Mucosa of descending colon (tissue), 3 donors: ENCODE measurements around the gene NTF3. TPM values are rescaled to one million over a fixed set of nuclear protein-coding genes. Genes with fewer than 3 reads are reported as not detected.
"Not testable (repeated sequence)": the region's sequence is repeated elsewhere in the genome, so short reads cannot be mapped to it uniquely, and the experiment has no call there.

Experiments
- ATAC-seq: fragments of 200-7000 bp; cut with Tn5 transposase; one replicate; pipeline ENCODE4 v1.9.1; 2020; ENCODE audit warnings: mild to moderate bottlenecking, moderate library complexity
- DNase-seq, 3 donors: peaks; one replicate each; pipeline ENCODE4 v3.0.0-alpha.2; 2020
- H3K36me3 ChIP-seq: fragments of 200-600 bp; one replicate; pipeline ENCODE4 v1.8.0; 2021; ENCODE audit warnings: low read depth, mild to moderate bottlenecking
- H3K4me1 ChIP-seq: fragments of 200-600 bp; one replicate; pipeline ENCODE4 v1.8.0; 2021; ENCODE audit warnings: low read depth, mild to moderate bottlenecking
- H3K4me3 ChIP-seq: fragments of 200-600 bp; one replicate; pipeline ENCODE4 v1.8.0; 2021; ENCODE audit warnings: mild to moderate bottlenecking
- H3K9me3 ChIP-seq: fragments of 200-600 bp; one replicate; pipeline ENCODE4 v1.8.0; 2021; ENCODE audit warnings: mild to moderate bottlenecking
- intact Hi-C, 2 donors: fragments of 100-400 bp; cut with DNase I in 1 of 2; cut with micrococcal nuclease in 1 of 2; formaldehyde crosslinking; loops; one replicate each; pipeline versions ENCODE4 v1.11.0 to v1.11.1; 2022; cut with DNase I, micrococcal nuclease
- total RNA-seq, 3 donors: library from RNA; stranded (reverse); fragmentation: NEBNext Ultra II Directional in 2 of 3; extraction: Animal tissue kit (Norgen Biotek cat#: 25700) in 2 of 3; gene quantifications; one replicate each; pipeline versions ENCODE4 v1.2.1 to v1.2.4, GENCODE V29; 2021 to 2023
- TF ChIP-seq, protein P1 (sequence below): fragments of 200-600 bp; IDR thresholded peaks from one replicate; pipeline ENCODE4 v1.8.0; 2022; ENCODE audit warnings: antibody characterized with exemption, mild to moderate bottlenecking
- donor health status: DM: no; HTN: no; CAD: no; lungs with moderate emphysema.
- donor health status: DM: no; HTN: no; CAD: no.
- donor health status: DM: no; HTN: yes; CAD: no.

The NTF3 gene
- total RNA-seq, 3 donors from 2014 or later: 0.58 to 1.4 (median 1.4) TPM

DNA sequence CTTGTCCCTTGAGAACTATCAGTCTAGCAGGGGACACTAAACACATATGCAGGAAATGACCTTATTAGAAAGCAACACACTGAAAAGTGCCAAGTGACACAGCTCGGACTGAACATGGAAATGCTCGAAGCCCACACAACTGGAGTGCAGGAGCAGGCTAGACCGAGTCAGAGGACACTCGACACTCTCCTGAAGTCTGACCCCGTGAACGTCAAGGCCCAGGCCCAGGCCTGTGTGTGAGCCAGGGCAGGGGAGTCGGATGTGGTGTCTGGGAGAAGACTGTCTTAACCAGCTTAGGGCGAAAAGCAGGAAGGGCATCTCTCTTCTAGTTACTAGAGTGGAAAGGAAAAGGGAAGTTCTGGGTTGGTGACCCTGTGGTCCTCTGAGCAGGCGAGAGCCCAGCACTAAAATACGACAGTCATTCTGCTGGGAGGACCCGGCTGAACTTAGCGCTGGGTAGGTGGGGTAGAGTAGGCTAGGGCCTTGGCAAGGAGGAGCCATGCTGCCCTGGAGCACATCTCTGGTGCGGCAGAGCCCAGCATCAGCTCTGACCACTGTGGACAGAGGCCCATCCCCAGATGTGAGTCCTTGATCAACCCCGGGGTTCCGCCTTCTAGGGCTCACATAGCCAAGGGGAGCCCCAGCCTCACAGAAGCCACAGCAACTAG is 93.0 kb downstream of the NTF3 start:
- intact Hi-C loops: no loop called here
- Histone ChIP-seq H3K4me1 (no peaks in the 10 kb centered on the region), H3K36me3 (no peaks in the 10 kb centered on the region), H3K9me3 (no peaks in the 10 kb centered on the region), H3K4me3 (no peak overlapping the region)
- ATAC-seq: no peak
- DNase-seq: no peak
- TF ChIP-seq, protein P1, sequence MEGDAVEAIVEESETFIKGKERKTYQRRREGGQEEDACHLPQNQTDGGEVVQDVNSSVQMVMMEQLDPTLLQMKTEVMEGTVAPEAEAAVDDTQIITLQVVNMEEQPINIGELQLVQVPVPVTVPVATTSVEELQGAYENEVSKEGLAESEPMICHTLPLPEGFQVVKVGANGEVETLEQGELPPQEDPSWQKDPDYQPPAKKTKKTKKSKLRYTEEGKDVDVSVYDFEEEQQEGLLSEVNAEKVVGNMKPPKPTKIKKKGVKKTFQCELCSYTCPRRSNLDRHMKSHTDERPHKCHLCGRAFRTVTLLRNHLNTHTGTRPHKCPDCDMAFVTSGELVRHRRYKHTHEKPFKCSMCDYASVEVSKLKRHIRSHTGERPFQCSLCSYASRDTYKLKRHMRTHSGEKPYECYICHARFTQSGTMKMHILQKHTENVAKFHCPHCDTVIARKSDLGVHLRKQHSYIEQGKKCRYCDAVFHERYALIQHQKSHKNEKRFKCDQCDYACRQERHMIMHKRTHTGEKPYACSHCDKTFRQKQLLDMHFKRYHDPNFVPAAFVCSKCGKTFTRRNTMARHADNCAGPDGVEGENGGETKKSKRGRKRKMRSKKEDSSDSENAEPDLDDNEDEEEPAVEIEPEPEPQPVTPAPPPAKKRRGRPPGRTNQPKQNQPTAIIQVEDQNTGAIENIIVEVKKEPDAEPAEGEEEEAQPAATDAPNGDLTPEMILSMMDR: no peak

- no peak for DNase-seq
- Histone ChIP-seq H3K9me3 (no peaks in the 10 kb centered on the region), H3K4me1 (no peaks in the 10 kb centered on the region), H3K4me3 (no peak overlapping the region), H3K36me3 (no peaks in the 10 kb centered on the region)
- ATAC-seq: no peak
- TF ChIP-seq, protein P1: no peak
- intact Hi-C loops: no loop called here
These were observed 94.0 kb downstream of the NTF3 start for GRCh38 chr12:5525783-5526367.

DNA sequence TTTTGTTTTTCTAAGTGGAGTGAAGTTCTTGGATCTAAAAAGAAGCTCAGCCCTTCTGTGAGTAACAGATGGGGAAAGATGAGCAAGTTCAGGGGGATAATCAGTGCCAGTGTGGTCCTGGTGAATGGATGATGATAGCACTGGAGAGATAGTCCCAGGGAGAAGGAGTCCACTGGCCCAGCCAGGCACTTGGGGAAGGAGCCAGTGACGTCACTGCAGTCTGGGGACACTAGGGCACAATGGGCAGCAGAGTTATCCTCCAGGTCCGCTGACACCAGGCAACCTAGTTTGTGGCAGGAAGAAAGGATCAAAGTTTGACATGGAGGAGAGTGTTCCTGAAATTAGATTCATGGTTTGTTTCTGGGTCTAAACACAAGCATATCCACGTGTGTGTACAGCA is 101.5 kb downstream of the NTF3 start:
- TF ChIP-seq, protein P1: no peak
- no peaks in the 10 kb centered on the region for H3K4me1 ChIP-seq
- DNase-seq: no peak
- ATAC-seq: no peak
- H3K4me3 ChIP-seq: no peak overlapping the region
- intact Hi-C loops: no loop called here
- no peaks in the 10 kb centered on the region for H3K9me3 ChIP-seq
- no peaks in the 10 kb centered on the region for H3K36me3 ChIP-seq

DNA sequence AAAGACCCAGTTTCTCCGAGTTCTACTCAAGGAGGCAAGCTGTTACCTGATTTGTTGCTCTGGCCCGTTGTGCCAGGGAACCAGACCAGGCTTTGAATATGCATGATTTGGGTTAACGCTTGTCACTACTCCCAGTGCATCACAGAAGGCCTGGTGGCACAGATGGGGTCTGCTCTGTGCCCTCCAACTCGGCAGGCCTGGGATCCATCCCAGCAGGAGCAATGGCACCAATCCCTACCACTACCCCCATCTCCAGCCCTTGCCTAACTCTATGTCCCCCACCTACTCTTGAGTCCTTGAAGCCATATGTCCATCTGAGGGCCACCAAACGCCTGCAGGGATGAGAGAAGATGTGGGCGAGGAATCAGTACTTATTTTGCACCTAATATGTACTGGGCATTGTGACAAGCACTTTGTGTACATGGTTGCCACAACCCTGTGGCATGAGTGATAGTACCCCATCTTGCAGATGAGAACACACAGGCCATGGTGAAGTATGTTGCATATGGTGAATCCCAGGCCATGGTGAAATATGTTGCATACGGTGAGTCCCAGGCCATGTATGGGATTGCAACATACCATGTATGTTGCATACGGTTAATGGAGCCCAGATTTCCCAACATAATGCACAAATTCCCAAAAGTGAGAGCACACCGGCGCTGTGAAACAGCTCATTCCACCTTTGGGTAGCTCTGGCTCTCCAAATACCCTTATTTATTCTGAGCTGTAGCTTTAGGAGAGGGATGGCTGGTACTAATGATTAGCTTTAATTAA is 102.7 kb downstream of the NTF3 start:
- no peak for DNase-seq
- H3K4me1 ChIP-seq: no peaks in the 10 kb centered on the region
- H3K36me3 ChIP-seq: no peaks in the 10 kb centered on the region
- TF ChIP-seq, protein P1: no peak
- no peaks in the 10 kb centered on the region for H3K9me3 ChIP-seq
- H3K4me3 ChIP-seq: no peak overlapping the region
- ATAC-seq: no peak
- intact Hi-C loops: no loop called here

DNA sequence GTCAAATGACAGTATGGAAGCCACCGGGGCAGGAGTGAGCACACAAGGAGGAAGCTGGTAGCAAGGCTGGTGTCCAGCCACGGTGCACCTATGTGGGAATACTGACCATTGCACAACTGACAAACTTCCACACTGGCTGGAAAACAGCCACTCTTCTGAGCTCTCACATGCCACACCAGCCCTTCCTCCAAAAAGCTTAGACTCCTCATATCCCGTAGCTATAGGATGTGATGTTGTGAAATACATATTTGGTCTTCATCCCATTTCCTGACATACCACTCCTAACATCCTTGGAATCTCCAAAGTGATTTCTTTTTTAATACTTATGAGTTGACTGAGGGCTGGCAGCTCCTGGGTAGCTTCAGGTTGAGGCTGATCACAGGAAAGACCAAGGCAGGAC is 103.6 kb downstream of the NTF3 start:
- Histone ChIP-seq H3K4me3 (no peak overlapping the region), H3K4me1 (no peaks in the 10 kb centered on the region), H3K36me3 (no peaks in the 10 kb centered on the region), H3K9me3 (no peaks in the 10 kb centered on the region)
- TF ChIP-seq, protein P1: no peak
- intact Hi-C loops: no loop called here
- ATAC-seq (no peak), DNase-seq (no peak)

GRCh38 chr12:5537026-5537615 is 105.2 kb downstream of the NTF3 start:
- intact Hi-C loops, DNase-seq, ATAC-seq, H3K9me3 ChIP-seq, H3K36me3 ChIP-seq, H3K4me1 ChIP-seq, H3K4me3 ChIP-seq: not testable (repeated sequence)
